Spleen (tissue), 11 donors: ENCODE results near the gene TAOK1. TPM values are rescaled to one million over a fixed set of nuclear protein-coding genes. Genes with fewer than 3 reads are reported as not detected.

ENCODE experiments used
- DNase-seq: peaks from one replicate; pipeline ENCODE4 v3.0.0-alpha.2; 2020
- H3K27ac ChIP-seq, 8 donors: fragments of 200-600 bp; sonication (generic) in 7 of 8; 1 replicate in 4 of 8; 2 replicates in 4 of 8; pipeline versions ENCODE4 v1.5.0 to v1.8.0; 2016 to 2021; ENCODE audit warnings: inconsistent platforms in 4 of 8, mild to moderate bottlenecking in 4 of 8, moderate library complexity in 1 of 8
- H3K27me3 ChIP-seq, 7 donors: fragments of 200-600 bp; sonication (generic) in 6 of 7; replicated peaks in 1 of 7; 1 replicate in 4 of 7; 2 replicates in 3 of 7; pipeline versions ENCODE4 v1.5.0 to v1.8.0; 2016 to 2021; ENCODE audit warnings: inconsistent platforms in 3 of 7, mild to moderate bottlenecking in 1 of 7
- H3K36me3 ChIP-seq, 6 donors: fragments of 200-600 bp; sonication (generic) in 5 of 6; 1 replicate in 4 of 6; 2 replicates in 2 of 6; pipeline versions ENCODE4 v1.5.0 to v1.8.0; 2016 to 2021; ENCODE audit warnings: inconsistent platforms in 2 of 6
- H3K4me1 ChIP-seq, 6 donors: fragments of 200-600 bp; sonication (generic) in 5 of 6; 1 replicate in 3 of 6; 2 replicates in 3 of 6; pipeline versions ENCODE4 v1.5.0 to v1.8.0; 2016 to 2021; ENCODE audit warnings: inconsistent platforms in 3 of 6
- H3K4me3 ChIP-seq, 8 donors: fragments of 200-600 bp; sonication (generic) in 7 of 8; 1 replicate in 4 of 8; 2 replicates in 4 of 8; pipeline versions ENCODE4 v1.5.0 to v1.8.0; 2016 to 2021; ENCODE audit warnings: inconsistent platforms in 4 of 8, mild to moderate bottlenecking in 4 of 8, moderate library complexity in 2 of 8
- H3K9me3 ChIP-seq, 8 donors: fragments of 200-600 bp; sonication (generic) in 7 of 8; 1 replicate in 4 of 8; 2 replicates in 4 of 8; pipeline versions ENCODE4 v1.5.0 to v1.8.0; 2016 to 2021; ENCODE audit warnings: inconsistent platforms in 4 of 8
- POLR2A ChIP-seq, 3 donors: fragments of 450-650 bp; IDR thresholded peaks; one replicate each; pipeline ENCODE4 v1.5.1; 2017; ENCODE audit warnings: antibody characterized with exemption in 3 of 3, mild to moderate bottlenecking in 1 of 3
- POLR2AphosphoS5 ChIP-seq, 3 donors: sonication (generic); formaldehyde crosslinking; IDR thresholded peaks; one replicate each; pipeline ENCODE4 v1.5.1; 2017; ENCODE audit warnings: antibody characterized with exemption in 3 of 3
- WGBS, 5 donors: extraction: QIAGEN DNeasy Blood & Tissue Kit in 3 of 5; methylation state at CpG; one replicate each; pipeline versions ENCODE4 v1.1.5 to v1.1.7; 2013 to 2018; 5-methylcytosine and 5-hydroxymethylcytosine counted together
- intact Hi-C: fragments of 100-400 bp; cut with DNase I; formaldehyde crosslinking; loops from one replicate; pipeline ENCODE4 v1.15.0; 2023; ENCODE audit warnings: low total_unique reads
- polyA plus RNA-seq, 3 donors: library from polyadenylated mRNA; stranded (reverse); fragments of 200-250 nt; gene quantifications; one replicate each; pipeline ENCODE4 v1.2.1, GENCODE V29; 2013
- total RNA-seq, 7 donors: library from RNA; depleted of rRNA in 3 of 7; stranded (reverse); fragments of >200 nt in 3 of 7; fragmentation: NEBNext Ultra II Directional in 4 of 7; extraction: Animal tissue kit (Norgen Biotek cat#: 25700) in 4 of 7; gene quantifications; one replicate each; pipeline versions ENCODE4 v1.1.0 to v1.2.1, GENCODE V29; 2016 to 2021
- TF ChIP-seq, protein P1 (sequence below), 11 experiments: fragments of 200-600 bp in 7 of 11; fragments of 450-650 bp in 4 of 11; sonication (generic) in 4 of 11; IDR thresholded peaks in 8 of 11; conservative IDR thresholded peaks in 3 of 11; 1 replicate in 7 of 11; 2 replicates in 4 of 11; pipeline versions ENCODE4 v1.4.0 to v1.8.0; 2016 to 2021; ENCODE audit warnings: antibody characterized with exemption in 11 of 11, inconsistent platforms in 4 of 11, mild to moderate bottlenecking in 1 of 11
- donor health status: healthy with polysubstance abuse.
- donor health status: DM: no; HTN: no; CAD: no; lungs with moderate emphysema.
- donor health status: DM: no; HTN: no; CAD: no.
- donor health status: Bipolar disorder and iron deficiency.
- donor health status: healthy.
- donor health status: DM: no; HTN: no; CAD: no.
- donor health status: DM: yes; HTN: yes; CAD: no.

TAOK1 gene
- total and polyA plus RNA-seq, 10 donors: 5.1 to 88.5 (median 56.9) TPM

DNA sequence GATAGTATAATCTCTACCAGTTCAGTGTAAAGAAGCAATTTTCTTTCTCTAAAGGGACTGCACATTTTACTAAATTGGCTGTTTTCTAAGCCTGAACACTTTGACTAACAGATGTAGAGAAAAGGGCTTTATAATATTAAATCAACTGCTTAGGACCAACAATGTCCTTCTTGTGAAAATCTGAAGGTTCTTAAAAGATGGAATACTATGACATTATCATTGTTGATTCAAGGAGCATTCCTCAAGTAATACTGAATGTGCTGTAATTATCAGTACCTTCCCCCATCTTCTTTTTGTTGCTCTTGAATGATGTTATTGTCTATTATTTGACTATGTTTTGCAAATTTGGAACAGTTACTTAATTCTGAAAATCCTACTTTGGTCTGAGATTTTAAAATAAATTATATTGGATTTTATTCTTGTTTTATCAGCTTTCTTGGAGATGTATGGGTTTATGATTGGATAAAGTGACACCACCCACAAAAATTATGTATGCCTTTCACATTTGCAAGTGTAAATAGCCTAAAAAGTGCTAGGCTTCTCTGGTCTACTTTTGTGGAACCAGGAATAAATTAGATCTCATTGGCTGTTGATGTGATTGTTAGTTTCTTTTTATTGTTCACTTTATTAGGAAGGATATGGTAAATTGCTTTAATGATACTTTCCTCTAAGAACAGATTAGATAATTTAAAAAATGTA lies 53.0 kb downstream of the TAOK1 start:
- intact Hi-C loops: no loop called here
- H3K27me3 ChIP-seq: no peaks in the 10 kb centered on the region
- H3K4me1 ChIP-seq: peaks cover 7 to 61% (median 29%) of the 10 kb centered on the region in 6 donors
- TF ChIP-seq POLR2A (IDR thresholded peaks at IDR 0.05): no peak
- TF ChIP-seq, protein P1, sequence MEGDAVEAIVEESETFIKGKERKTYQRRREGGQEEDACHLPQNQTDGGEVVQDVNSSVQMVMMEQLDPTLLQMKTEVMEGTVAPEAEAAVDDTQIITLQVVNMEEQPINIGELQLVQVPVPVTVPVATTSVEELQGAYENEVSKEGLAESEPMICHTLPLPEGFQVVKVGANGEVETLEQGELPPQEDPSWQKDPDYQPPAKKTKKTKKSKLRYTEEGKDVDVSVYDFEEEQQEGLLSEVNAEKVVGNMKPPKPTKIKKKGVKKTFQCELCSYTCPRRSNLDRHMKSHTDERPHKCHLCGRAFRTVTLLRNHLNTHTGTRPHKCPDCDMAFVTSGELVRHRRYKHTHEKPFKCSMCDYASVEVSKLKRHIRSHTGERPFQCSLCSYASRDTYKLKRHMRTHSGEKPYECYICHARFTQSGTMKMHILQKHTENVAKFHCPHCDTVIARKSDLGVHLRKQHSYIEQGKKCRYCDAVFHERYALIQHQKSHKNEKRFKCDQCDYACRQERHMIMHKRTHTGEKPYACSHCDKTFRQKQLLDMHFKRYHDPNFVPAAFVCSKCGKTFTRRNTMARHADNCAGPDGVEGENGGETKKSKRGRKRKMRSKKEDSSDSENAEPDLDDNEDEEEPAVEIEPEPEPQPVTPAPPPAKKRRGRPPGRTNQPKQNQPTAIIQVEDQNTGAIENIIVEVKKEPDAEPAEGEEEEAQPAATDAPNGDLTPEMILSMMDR (IDR thresholded peaks at IDR 0.05 in 8 of 11, conservative IDR thresholded peaks at IDR 0.05 in 3 of 11): no peak
- no peak for TF ChIP-seq POLR2AphosphoS5 (IDR thresholded peaks at IDR 0.05)
- H3K9me3 ChIP-seq: no peaks in the 10 kb centered on the region
- H3K4me3 ChIP-seq: no peak overlapping the region
- no peak for DNase-seq
- H3K36me3 ChIP-seq: peaks cover 0 to 16% (median 3%) of the 10 kb centered on the region in 6 donors
- H3K27ac ChIP-seq: no peak overlapping the region

- intact Hi-C loops: no loop called here
- DNase-seq: no peak
- Histone ChIP-seq H3K27me3 (no peaks in the 10 kb centered on the region), H3K4me1 (peaks cover 7 to 69% (median 32%) of the 10 kb centered on the region in 6 donors), H3K4me3 (no peak overlapping the region), H3K36me3 (peaks cover 0 to 12% (median under 1%) of the 10 kb centered on the region in 6 donors), H3K9me3 (no peaks in the 10 kb centered on the region), H3K27ac (no peak overlapping the region)
- TF ChIP-seq POLR2AphosphoS5 (IDR thresholded peaks at IDR 0.05) (no peak), POLR2A (IDR thresholded peaks at IDR 0.05) (no peak)
- TF ChIP-seq, protein P1 (IDR thresholded peaks at IDR 0.05 in 8 of 11, conservative IDR thresholded peaks at IDR 0.05 in 3 of 11): no peak
These were observed 54.4 kb downstream of the TAOK1 start for GRCh38 chr17:29444589-29444988.

DNA sequence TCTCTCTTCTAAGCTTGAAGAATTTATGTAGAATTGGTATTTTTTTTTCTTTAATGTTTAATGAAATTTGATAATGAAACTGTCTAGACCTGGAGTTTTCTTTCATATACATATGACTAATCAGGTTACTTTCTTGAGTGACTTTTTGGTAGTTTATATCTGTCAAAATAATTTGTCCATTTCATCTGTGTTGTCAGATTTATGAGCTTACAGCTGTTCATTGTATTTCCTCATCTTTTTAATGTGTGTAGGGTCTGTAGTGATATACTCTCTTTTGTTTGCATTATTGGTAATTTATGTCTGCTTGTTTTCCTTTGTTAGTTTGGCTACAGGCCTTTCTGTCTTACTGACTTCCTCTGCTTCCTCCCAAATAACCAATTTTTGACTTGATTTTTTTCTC lies 55.7 kb downstream of the TAOK1 start:
- intact Hi-C loops: no loop called here
- no peak overlapping the region for H3K4me3 ChIP-seq
- H3K36me3 ChIP-seq: peaks cover 0 to 16% (median 0%) of the 10 kb centered on the region in 6 donors
- no peaks in the 10 kb centered on the region for H3K27me3 ChIP-seq
- DNase-seq: no peak
- H3K4me1 ChIP-seq: peaks cover 7 to 71% (median 39%) of the 10 kb centered on the region in 6 donors
- TF ChIP-seq POLR2A (IDR thresholded peaks at IDR 0.05) (no peak), POLR2AphosphoS5 (IDR thresholded peaks at IDR 0.05) (no peak)
- TF ChIP-seq, protein P1 (IDR thresholded peaks at IDR 0.05 in 8 of 11, conservative IDR thresholded peaks at IDR 0.05 in 3 of 11): no peak
- no peaks in the 10 kb centered on the region for H3K9me3 ChIP-seq
- no peak overlapping the region for H3K27ac ChIP-seq

- 81 to 100% (median 86%) methylated on average over 5 of the region's 5 CpGs for WGBS, 5 donors
- intact Hi-C loops: no loop called here
- no peaks in the 10 kb centered on the region for H3K9me3 ChIP-seq
These were observed 59.9 kb downstream of the TAOK1 start for GRCh38 chr17:29449865-29450671.

More at GRCh38 chr17:29449865-29450671, 59.9 kb downstream of the TAOK1 start:
- Histone ChIP-seq H3K4me1 (peaks cover 3 to 59% (median 33%) of the 10 kb centered on the region in 6 donors), H3K27me3 (no peaks in the 10 kb centered on the region), H3K36me3 (peaks cover 0 to 50% (median 31%) of the 10 kb centered on the region in 6 donors), H3K27ac (no peak overlapping the region), H3K4me3 (no peak overlapping the region)
- no peak for DNase-seq
- TF ChIP-seq POLR2A (IDR thresholded peaks at IDR 0.05) (no peak), POLR2AphosphoS5 (IDR thresholded peaks at IDR 0.05) (no peak)
- TF ChIP-seq, protein P1 (IDR thresholded peaks at IDR 0.05 in 8 of 11, conservative IDR thresholded peaks at IDR 0.05 in 3 of 11): no peak
